ENCODE results near the gene PLA2G10.

DNA sequence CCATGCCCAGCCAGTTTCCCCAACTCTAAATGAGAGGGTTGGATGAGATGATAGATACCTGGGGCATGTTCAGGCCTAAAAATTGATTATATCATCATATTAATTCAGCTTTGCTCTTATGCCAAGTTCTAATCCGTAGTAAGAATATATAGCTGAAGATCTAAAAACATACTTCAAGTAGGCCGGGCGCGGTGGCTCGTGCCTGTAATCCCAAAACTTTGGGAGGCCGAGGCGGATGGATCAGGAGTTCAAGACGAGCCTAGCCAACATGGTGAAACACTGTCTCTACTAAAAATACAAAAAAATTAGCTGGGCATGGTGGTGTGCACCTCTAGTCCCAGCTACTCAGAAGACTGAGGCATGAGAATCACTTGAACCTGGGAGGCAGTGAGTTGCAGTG lies 12.0 kb downstream of the PLA2G10 start:
- TF ChIP-seq POLR2AphosphoS5 (IDR thresholded peaks at IDR 0.05; ENCODE audit: low read depth, low read length) (no peak), POLR2A (IDR thresholded peaks at IDR 0.05; ENCODE audit: low read depth, low read length) (no peak)

Measured in GM12892 (cell line).